HEK293T (cell line): ENCODE measurements around the gene PTPRO.

Source experiments
- ARNT ChIP-seq: fragments of 450-650 bp; IDR thresholded peaks from 2 replicates; pipeline ENCODE4 v1.6.1; 2017; ENCODE audit warnings: mild to moderate bottlenecking
- BHLHE40 ChIP-seq: fragments of 450-650 bp; IDR thresholded peaks from 2 replicates; pipeline ENCODE4 v1.6.1; 2016; ENCODE audit warnings: mild to moderate bottlenecking, moderate library complexity, borderline replicate concordance
- FOXM1 ChIP-seq: fragments of 450-650 bp; IDR thresholded peaks from 2 replicates; pipeline ENCODE4 v1.6.1; 2017; ENCODE audit warnings: mild to moderate bottlenecking, borderline replicate concordance
- HDGF ChIP-seq: fragments of 450-650 bp; IDR thresholded peaks from 2 replicates; pipeline ENCODE4 v1.6.1; 2017; ENCODE audit warnings: antibody characterized with exemption, borderline replicate concordance
- SP1 ChIP-seq: fragments of 450-650 bp; IDR thresholded peaks from 2 replicates; pipeline ENCODE4 v1.6.1; 2017
- SUZ12 ChIP-seq: fragments of 450-650 bp; IDR thresholded peaks from 2 replicates; pipeline ENCODE4 v1.6.1; 2016; ENCODE audit warnings: mild to moderate bottlenecking

GRCh38 chr12:15544589-15544988 is 222.3 kb downstream of the PTPRO start:
- TF ChIP-seq FOXM1 (no peak), SP1 (no peak), SUZ12 (no peak), HDGF (no peak), BHLHE40 (no peak), ARNT (no peak)
